Stomach (tissue), 4 donors: ENCODE results near the gene OCIAD2.

Experiments used
- POLR2A ChIP-seq, 4 donors: fragments of 450-650 bp; IDR thresholded peaks; one replicate each; pipeline ENCODE4 v1.6.1; 2016; ENCODE audit warnings: antibody characterized with exemption in 4 of 4, control low read depth in 2 of 4, mild to moderate bottlenecking in 1 of 4, moderate library complexity in 1 of 4
- POLR2AphosphoS5 ChIP-seq, 3 donors: sonication (generic); formaldehyde crosslinking; IDR thresholded peaks; one replicate each; pipeline ENCODE4 v1.6.1; 2016; ENCODE audit warnings: antibody characterized with exemption in 3 of 3
- TF ChIP-seq, protein P1 (sequence below), 7 experiments: fragments of 450-650 bp in 4 of 7; fragments of 200-600 bp in 3 of 7; sonication (generic) in 3 of 7; IDR thresholded peaks; one replicate each; pipeline ENCODE4 v1.5.1; 2016 to 2019; ENCODE audit warnings: antibody characterized with exemption in 7 of 7, control low read depth in 2 of 7, mild to moderate bottlenecking in 1 of 7

DNA sequence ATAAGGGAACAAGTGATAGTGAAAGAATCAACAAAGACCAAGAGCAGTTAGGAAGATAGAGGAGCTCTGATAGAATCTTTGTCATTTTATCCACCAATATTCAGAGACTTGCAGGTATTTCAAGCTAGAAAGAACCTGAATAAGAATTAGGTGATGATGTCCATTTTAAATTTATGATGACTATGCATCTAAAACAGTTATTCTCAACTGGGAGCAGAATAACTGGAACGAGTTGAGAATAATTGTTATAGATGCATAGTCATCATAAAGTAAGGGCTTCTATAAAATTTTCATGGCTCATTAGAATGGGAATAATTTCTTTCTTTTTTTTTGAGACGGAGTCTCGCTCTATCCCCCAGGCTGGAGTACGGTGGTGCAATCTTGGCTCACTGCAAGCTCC is 69.9 kb downstream of the OCIAD2 start:
- TF ChIP-seq, protein P1, sequence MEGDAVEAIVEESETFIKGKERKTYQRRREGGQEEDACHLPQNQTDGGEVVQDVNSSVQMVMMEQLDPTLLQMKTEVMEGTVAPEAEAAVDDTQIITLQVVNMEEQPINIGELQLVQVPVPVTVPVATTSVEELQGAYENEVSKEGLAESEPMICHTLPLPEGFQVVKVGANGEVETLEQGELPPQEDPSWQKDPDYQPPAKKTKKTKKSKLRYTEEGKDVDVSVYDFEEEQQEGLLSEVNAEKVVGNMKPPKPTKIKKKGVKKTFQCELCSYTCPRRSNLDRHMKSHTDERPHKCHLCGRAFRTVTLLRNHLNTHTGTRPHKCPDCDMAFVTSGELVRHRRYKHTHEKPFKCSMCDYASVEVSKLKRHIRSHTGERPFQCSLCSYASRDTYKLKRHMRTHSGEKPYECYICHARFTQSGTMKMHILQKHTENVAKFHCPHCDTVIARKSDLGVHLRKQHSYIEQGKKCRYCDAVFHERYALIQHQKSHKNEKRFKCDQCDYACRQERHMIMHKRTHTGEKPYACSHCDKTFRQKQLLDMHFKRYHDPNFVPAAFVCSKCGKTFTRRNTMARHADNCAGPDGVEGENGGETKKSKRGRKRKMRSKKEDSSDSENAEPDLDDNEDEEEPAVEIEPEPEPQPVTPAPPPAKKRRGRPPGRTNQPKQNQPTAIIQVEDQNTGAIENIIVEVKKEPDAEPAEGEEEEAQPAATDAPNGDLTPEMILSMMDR (IDR thresholded peaks at IDR 0.05) = no peak
- TF ChIP-seq POLR2AphosphoS5 (IDR thresholded peaks at IDR 0.05) = no peak
- no peak for TF ChIP-seq POLR2A (IDR thresholded peaks at IDR 0.05)
